Medulla oblongata (tissue), 1 donor: Measurements from ENCODE around the gene OCA2.

Experiments used
- DNase-seq: peaks from one replicate; pipeline ENCODE4 v3.0.0-alpha.2; 2015; ENCODE audit errors: extremely low spot score

Gene OCA2

GRCh38 chr15:28003302-28004037 lies 95.6 kb downstream of the OCA2 start:
- no peak for DNase-seq

GRCh38 chr15:28002867-28003266 lies 96.2 kb downstream of the OCA2 start:
- DNase-seq, result no peak

GRCh38 chr15:28002136-28002861 lies 96.8 kb downstream of the OCA2 start:
- no peak for DNase-seq

- DNase-seq, result no peak
Measured at GRCh38 chr15:28001641-28002040, 97.5 kb downstream of the OCA2 start.

DNA sequence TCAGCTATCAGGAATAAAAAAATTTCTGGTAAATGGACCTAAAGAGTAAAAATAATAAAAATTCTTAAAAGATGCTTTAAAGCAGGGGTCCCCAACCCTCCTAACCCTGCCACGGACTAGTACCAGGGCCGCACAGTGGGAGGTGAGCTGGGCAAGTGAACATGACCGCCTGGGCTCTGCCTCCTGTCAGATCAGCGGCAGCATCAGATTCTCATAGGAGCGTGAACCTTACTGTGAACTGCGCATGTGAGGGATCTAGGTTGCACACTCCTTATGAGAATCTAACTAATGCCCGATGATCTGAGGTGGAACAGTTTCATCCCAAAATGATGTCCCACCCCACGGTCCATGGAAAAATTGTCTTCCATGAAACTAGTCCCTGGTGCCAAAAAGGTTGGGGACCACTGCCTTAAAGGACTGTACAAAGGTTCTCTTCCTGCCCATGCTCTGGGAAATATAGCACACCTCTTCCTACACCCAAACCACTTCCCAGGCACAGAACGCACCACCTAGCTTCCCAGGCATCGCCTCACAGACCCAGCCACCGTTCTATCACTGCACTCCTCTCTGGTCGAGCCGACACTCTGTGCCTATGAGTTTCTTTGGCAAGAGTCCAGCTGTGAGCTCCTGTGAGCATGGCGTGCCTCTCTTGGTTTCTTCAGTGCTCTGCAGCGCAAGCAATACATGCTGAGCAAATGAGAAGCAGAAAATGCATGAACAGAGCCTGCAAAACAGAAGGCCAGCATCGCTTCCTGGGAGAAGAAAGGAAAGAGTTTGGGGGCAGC lies 104.9 kb downstream of the OCA2 start:
- no peak for DNase-seq

DNA sequence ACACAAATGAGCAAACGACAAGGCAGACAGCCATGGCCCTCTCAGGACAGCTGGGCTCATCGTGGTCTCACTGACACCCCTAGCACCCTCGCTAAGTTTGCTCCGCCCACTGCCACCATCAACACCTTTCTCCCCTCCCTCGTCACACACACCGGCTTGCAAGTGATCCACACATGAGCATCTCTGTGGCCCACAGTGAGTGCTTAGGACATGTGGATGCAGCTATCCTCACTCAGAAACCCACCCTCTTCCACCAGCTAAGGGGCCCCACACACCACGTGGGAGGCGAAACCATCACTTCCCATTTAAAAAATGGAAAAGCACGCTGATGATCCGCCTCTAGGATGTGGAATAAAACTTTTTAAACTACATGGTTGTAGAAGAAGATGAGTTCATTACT lies 105.6 kb downstream of the OCA2 start:
- DNase-seq, result no peak

- DNase-seq, result no peak
Measured at GRCh38 chr15:27990521-27991515, 108.3 kb downstream of the OCA2 start.

DNA sequence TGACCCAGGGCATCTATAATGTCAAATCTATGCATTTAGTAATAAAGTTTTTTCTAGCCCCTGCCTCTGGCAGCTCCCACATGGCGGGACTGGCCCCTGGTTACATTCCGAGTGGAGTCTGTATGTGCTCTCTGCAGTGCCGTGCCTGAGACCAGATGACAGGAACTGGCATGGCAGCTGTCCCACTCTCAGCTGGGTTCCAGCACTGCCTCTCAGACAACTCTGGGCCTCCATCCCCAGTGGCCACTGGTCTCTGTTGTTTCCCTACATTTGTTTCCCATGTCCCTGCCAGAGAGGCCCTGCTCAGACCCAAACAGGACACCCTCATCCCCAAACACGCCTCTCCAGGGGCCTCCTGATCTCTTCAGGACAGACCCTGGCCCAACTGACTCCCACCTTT lies 109.3 kb downstream of the OCA2 start:
- no peak for DNase-seq

DNA sequence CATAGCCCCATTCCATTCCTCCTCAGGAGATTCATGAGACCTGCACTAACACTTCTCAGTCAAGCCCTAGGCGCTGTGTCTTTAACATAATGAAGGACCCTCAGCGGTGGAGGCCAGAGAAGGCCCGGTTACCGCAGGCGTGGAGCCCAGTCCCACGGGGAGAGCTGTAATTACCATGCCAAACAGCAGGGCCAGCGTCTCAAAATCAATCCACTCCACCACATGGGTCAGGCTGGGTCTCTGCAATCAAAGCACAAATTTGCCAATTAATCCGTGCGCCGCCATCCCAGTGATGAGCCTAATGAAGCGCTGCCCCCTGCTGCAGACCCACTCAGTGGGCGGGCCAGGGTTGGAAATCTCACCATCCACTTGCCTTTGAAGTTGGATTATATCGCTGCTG lies 109.7 kb downstream of the OCA2 start:
- DNase-seq, result no peak

DNA sequence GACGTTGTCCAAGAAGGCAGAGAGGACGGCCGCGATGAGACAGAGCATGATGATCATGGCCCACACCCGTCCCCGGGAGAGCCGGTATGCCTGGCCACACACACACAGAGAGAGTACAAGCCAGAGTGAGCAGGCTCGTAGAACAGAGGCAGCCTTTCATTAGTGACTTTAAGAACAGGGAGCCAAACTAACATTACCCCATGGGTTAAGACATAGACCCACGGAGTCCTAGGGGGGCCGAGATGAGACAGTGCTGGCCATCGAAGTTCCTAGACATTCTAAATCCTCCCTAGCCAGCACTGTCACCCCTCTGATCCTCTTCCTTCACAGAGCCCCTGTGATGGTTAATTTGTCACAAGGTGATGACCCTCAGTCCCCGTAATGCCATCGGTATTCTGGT lies 114.0 kb downstream of the OCA2 start:
- DNase-seq, result no peak

DNA sequence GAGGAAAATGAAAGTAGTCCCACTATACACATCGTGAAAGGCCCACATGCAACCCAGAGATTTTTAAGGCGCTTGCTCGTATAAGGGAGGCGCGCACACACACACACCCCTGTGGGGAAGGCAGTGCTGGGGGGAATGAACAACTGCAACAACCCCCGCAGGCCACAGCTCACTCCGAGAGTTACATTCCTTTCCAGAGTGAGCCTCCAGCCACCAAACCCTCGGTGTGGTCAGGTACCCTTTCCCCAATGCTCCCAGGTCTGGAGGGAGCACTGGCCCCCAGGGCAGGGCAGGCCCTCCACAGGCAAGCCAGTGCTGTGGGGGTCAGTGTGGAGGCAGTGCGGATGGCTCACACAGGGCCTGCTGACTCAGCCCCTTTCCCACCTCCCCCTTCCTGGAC lies 115.6 kb downstream of the OCA2 start:
- no peak for DNase-seq

DNA sequence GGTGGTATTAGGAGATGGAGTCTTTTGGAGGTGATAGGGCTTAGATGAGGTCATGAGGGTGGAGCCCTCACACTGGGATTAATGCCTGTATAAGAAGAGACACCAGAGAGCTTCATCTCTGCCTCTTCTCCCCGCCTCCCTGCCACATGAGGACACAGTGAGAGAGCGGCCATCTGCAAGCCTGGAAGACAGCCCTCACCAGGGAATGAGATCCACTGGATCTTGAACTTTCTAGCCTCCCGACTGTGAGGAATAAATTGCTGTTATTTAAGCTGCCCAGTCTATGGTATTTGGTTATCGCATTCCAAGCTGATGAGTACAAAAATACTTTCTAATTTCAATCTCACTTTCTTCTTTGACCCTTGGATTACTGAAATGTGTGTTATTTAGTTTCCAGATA lies 121.4 kb downstream of the OCA2 start:
- DNase-seq, result no peak

DNA sequence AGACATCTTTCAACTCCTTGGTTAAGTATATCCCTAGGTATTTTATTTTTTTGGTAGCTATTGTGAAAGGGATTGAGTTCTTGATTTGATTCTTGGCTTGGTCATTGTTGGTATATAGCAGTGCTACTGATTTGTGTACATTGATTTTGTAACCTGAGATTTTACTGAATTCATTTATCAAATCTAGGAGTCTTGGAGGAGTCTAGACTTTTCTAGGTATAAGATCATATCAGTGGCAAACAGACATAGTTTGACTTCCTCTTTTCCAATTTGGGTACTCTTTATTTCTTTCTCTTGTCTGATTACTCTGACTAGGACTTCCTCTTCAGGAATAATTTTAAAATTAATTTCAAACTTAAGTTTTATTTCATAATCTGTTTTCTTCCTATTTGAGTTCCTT lies 125.2 kb downstream of the OCA2 start:
- DNase-seq, result no peak

- no peak for DNase-seq
Measured at GRCh38 chr15:27970661-27971392, 128.3 kb downstream of the OCA2 start.

DNA sequence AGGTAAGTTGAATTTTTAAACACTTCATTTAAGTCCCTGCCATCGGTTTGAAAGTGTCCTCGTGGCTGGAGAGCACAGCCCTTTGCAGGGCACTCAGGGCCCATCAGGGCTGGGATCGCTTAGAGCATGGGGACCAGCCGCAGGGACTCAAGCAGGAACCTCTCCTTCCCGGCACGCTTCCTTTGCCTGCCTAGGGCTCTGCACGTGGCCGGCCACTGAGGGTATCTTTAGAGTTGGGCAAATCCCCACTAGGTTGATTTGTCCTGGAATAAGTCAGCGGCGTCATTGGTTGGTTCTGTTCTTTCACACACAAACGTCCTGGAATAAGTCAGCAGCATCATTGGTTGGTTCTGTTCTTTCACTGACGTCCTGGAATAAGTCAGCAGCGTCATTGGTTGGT lies 131.6 kb downstream of the OCA2 start:
- DNase-seq, result no peak

DNA sequence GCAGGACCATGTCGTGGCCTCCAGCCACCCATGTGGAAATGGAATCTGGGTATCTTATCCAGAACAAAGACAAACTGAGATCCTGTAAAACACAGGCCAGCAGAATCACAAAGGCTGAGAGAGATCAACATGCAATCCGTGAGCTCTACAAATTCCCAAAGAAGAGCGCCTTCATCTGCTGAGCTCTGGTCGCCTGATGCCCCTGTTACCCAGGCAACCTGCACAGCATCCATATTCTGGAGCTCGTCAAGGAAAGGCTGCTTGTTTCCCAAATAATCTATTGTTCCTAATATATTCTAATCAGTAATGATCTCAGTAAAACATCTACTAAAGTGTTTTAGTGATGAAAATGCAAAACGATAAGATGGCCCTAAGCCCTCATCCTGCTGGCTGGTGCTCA lies 133.6 kb downstream of the OCA2 start:
- DNase-seq, result no peak

- DNase-seq, result no peak
Measured at GRCh38 chr15:27961801-27962200, 137.3 kb downstream of the OCA2 start.

DNA sequence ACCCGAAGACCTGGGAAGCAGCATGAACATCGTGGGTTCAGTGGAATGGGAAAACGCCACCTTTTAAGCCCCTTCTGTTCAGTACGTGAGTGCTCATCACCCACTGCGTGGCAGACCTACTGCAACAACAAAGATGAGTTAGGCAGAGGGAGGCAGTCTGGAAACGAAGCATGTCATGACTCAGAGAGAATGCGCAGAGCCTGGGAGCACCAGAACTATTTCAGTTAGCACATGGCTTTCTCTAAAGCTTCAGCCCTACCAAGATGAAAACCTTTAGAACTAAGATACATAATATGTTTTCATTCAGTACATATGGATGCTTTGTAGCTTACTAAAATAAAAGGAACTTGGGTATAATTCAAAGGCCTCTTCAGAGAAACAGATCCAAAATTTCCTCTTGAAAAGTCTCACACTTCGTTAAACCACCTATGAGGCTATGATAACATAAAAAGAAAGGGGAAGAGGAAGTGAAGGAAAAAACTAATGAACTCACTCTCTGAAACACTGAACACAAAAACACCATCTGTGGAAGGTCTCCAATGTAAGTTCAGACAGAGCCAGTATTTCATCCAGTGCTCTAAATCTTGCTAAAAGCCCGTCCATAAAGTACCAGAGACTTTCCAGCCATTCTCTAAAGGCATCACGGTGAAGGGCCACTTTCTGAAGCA lies 140.1 kb downstream of the OCA2 start:
- no peak for DNase-seq

DNA sequence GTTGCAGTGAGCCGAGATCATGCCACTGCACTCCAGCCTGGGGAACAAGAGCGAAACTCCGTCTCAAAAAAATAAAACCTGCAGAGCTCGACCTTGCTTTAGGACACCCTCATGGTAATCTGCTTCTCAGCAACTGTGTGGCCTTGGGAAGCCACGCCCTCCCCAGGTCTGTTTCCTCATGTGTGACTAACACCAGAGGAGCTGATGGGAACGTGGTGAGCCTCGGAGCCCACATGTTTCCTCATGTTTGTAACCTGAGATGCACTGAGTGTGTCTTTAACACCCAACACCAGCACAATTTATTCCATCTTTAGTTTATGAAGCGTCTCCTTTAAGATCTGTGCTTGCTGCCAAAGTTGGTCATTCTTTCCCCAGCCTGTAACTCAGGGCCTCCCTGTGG lies 142.8 kb downstream of the OCA2 start:
- DNase-seq, result no peak

- DNase-seq, result no peak
Measured at GRCh38 chr15:27955087-27955486, 144.0 kb downstream of the OCA2 start.
